GM23338 (cell line): ENCODE measurements around the gene PDCD2L. TPM values are rescaled to one million over a fixed set of nuclear protein-coding genes. Genes with fewer than 3 reads are reported as not detected.

ENCODE experiments used
- ATAC-seq: fragments of 200-7000 bp; cut with Tn5 transposase; 3 replicates; pipeline ENCODE4 v1.9.1; 2020
- DNase-seq: peaks from one replicate; pipeline ENCODE4 v3.0.0-alpha.2; 2015; ENCODE audit warnings: low spot score
- H2AFZ ChIP-seq: fragments of 200-600 bp; sonication (generic); 2 replicates; pipeline ENCODE4 v1.8.0; 2016; ENCODE audit warnings: antibody characterized with exemption, mild to moderate bottlenecking, moderate library complexity
- H3F3A ChIP-seq: fragments of 200-600 bp; sonication (generic); replicated peaks from 2 replicates; pipeline ENCODE4 v1.8.0; 2017; ENCODE audit warnings: antibody characterized with exemption, mixed run types, low read depth
- H3K27ac ChIP-seq: fragments of 200-600 bp; sonication (generic); 2 replicates; pipeline ENCODE4 v1.6.1; 2016; ENCODE audit warnings: low read depth
- H3K27me3 ChIP-seq: fragments of 200-600 bp; sonication (generic); 2 replicates; pipeline ENCODE4 v1.8.0; 2016; ENCODE audit warnings: mild to moderate bottlenecking, mixed run types, moderate library complexity; ENCODE audit not compliant: insufficient read depth
- H3K36me3 ChIP-seq: fragments of 200-600 bp; sonication (generic); 2 replicates; pipeline ENCODE4 v1.8.0; 2016; ENCODE audit warnings: mild to moderate bottlenecking; ENCODE audit not compliant: insufficient read depth
- H3K4me1 ChIP-seq: fragments of 200-600 bp; sonication (generic); 2 replicates; pipeline ENCODE4 v1.8.0; 2016; ENCODE audit warnings: mild to moderate bottlenecking, moderate library complexity; ENCODE audit not compliant: insufficient read depth
- H3K4me2 ChIP-seq: fragments of 200-600 bp; sonication (generic); 2 replicates; pipeline ENCODE4 v1.7.1; 2017; ENCODE audit warnings: mixed run types
- H3K4me3 ChIP-seq: fragments of 200-600 bp; sonication (generic); 2 replicates; pipeline ENCODE4 v1.6.1; 2016; ENCODE audit warnings: mixed run types
- H3K79me2 ChIP-seq: fragments of 200-600 bp; sonication (generic); replicated peaks from 2 replicates; pipeline ENCODE4 v1.8.0; 2017; ENCODE audit warnings: mild to moderate bottlenecking; ENCODE audit not compliant: insufficient read depth
- H3K9me2 ChIP-seq: fragments of 200-600 bp; sonication (generic); 2 replicates; pipeline ENCODE4 v1.8.0; 2017; ENCODE audit not compliant: insufficient read depth
- H4K20me1 ChIP-seq: fragments of 200-600 bp; sonication (generic); replicated peaks from 2 replicates; pipeline ENCODE4 v1.8.0; 2017; ENCODE audit warnings: mild to moderate bottlenecking; ENCODE audit not compliant: insufficient read depth
- H3K27ac Mint-ChIP-seq: 2 replicates; pipeline ENCODE4 v1.8.0; 2020; ENCODE audit warnings: inconsistent platforms, mild to moderate bottlenecking, moderate library complexity, mixed read lengths
- H3K27me3 Mint-ChIP-seq: 3 replicates; pipeline ENCODE4 v1.8.0; 2022; ENCODE audit warnings: low read depth, mild to moderate bottlenecking, moderate library complexity, mixed read lengths, inconsistent platforms; ENCODE audit not compliant: insufficient read depth, poor library complexity
- H3K36me3 Mint-ChIP-seq: 3 replicates; pipeline ENCODE4 v1.8.0; 2021; ENCODE audit warnings: low read depth, mild to moderate bottlenecking, inconsistent platforms, moderate library complexity, mixed read lengths
- H3K4me1 Mint-ChIP-seq: 3 replicates; pipeline ENCODE4 v1.8.0; 2020; ENCODE audit warnings: mild to moderate bottlenecking, inconsistent platforms, mixed read lengths
- H3K4me3 Mint-ChIP-seq: 3 replicates; pipeline ENCODE4 v1.8.0; 2021; ENCODE audit warnings: moderate library complexity, mild to moderate bottlenecking, inconsistent platforms, mixed read lengths
- H3K9me3 Mint-ChIP-seq: 3 replicates; pipeline ENCODE4 v1.8.0; 2020; ENCODE audit warnings: moderate library complexity, mild to moderate bottlenecking, inconsistent platforms, mixed read lengths
- CTCF ChIP-seq, 2 experiments: fragments of 200-600 bp in 1 of 2; sonication (generic) in 1 of 2; conservative IDR thresholded peaks; 2 replicates each; pipeline versions ENCODE4 v1.5.1 to v1.6.1; 2016 to 2017; ENCODE audit warnings: antibody characterized with exemption in 2 of 2, low read depth in 2 of 2, mild to moderate bottlenecking in 2 of 2, moderate library complexity in 1 of 2
- ETS1 ChIP-seq: IDR thresholded peaks from 2 replicates; pipeline ENCODE4 v1.6.1; 2016; ENCODE audit warnings: antibody characterized with exemption
- EZH2 ChIP-seq: fragments of 200-600 bp; sonication (generic); IDR thresholded peaks from one replicate; pipeline ENCODE4 v1.8.0; 2017; ENCODE audit warnings: antibody characterized with exemption, mild to moderate bottlenecking, low read depth; ENCODE audit not compliant: unreplicated experiment
- EZH2phosphoT487 ChIP-seq: fragments of 200-600 bp; sonication (generic); IDR thresholded peaks from one replicate; pipeline ENCODE4 v1.8.1; 2018; ENCODE audit warnings: antibody characterized with exemption; ENCODE audit not compliant: unreplicated experiment
- JUNB ChIP-seq: IDR thresholded peaks from one replicate; pipeline ENCODE4 v1.6.1; 2016; ENCODE audit warnings: antibody characterized with exemption; ENCODE audit not compliant: unreplicated experiment
- NANOG ChIP-seq: IDR thresholded peaks from 2 replicates; pipeline ENCODE4 v1.6.1; 2016; ENCODE audit warnings: antibody characterized with exemption, borderline replicate concordance
- POLR2AphosphoS5 ChIP-seq: IDR thresholded peaks from 2 replicates; pipeline ENCODE4 v1.6.1; 2016; ENCODE audit warnings: antibody characterized with exemption, low read depth
- STAT1 ChIP-seq: IDR thresholded peaks from one replicate; pipeline ENCODE4 v1.6.1; 2016; ENCODE audit warnings: antibody characterized with exemption; ENCODE audit not compliant: unreplicated experiment
- ZNF114 ChIP-seq: fragments of 250-450 bp; sonication (Bioruptor Pico); IDR thresholded peaks from 2 replicates; pipeline ENCODE4 v1.5.0; 2020; ENCODE audit warnings: mild to moderate bottlenecking, moderate library complexity
- ZNF331 ChIP-seq: fragments of 250-450 bp; sonication (Bioruptor Pico); IDR thresholded peaks from 2 replicates; pipeline ENCODE4 v1.5.0; 2020; ENCODE audit warnings: low read depth, mild to moderate bottlenecking, moderate library complexity
- ZNF462 ChIP-seq: fragments of 250-450 bp; sonication (Bioruptor Pico); IDR thresholded peaks from 2 replicates; pipeline ENCODE4 v1.5.0; 2020; ENCODE audit warnings: mild to moderate bottlenecking, moderate library complexity
- polyA plus RNA-seq: library from polyadenylated mRNA; unstranded; fragments of >200 nt; fragmentation: Nextera tagmentation; extraction: Ambion mirVana; gene quantifications from 2 replicates; pipeline ENCODE4 v1.2.1, GENCODE V29; 2016
- total RNA-seq: library from RNA; depleted of rRNA; stranded (reverse); fragments of >200 nt; shearing (Covaris generic); gene quantifications from 2 replicates; pipeline ENCODE4 v1.2.3, GENCODE V29; 2014

The PDCD2L gene
- total and polyA plus RNA-seq, 2 experiments from 2014 or later = 61.3 to 67.2 TPM

GRCh38 chr19:34405892-34406660, 1.9 kb downstream of the PDCD2L start:
- Histone ChIP-seq H3K4me2 (peak overlapping the region; percentile 85; the same call in 1 of the 2 replicates), H3K27ac (no peak overlapping the region), H3K4me1 (peaks cover 7% of the 10 kb centered on the region; the same call in 1 of the 2 replicates), H3K79me2 (peaks cover 47% of the 10 kb centered on the region), H3K9me2 (no peaks in the 10 kb centered on the region), H3K27me3 (no peaks in the 10 kb centered on the region), H3F3A (peaks cover 9% of the 10 kb centered on the region), H2AFZ (no peak overlapping the region), H3K4me3 (peak overlapping the region; percentile 95; the same call in 1 of the 2 replicates), H4K20me1 (peaks cover 15% of the 10 kb centered on the region), H3K36me3 (peaks cover 23% of the 10 kb centered on the region)
- no peak for DNase-seq
- Mint-ChIP-seq H3K9me3 (no peaks in the 10 kb centered on the region), H3K27ac (no peak overlapping the region), H3K4me3 (0 out of 3 replicates have a peak overlapping the region, but pooled peaks have one; percentile 12), H3K36me3 (peaks cover 42% of the 10 kb centered on the region), H3K27me3 (peaks cover 16% of the 10 kb centered on the region), H3K4me1 (peaks cover 3% of the 10 kb centered on the region; the same call in 1 of the 3 replicates)
- TF ChIP-seq POLR2AphosphoS5 (no peak), EZH2phosphoT487 (no peak)
- no peak for ATAC-seq

GRCh38 chr19:34408411-34408810, 4.2 kb downstream of the PDCD2L start:
- no peaks in the 10 kb centered on the region; the same call in 1 of the 2 replicates for H3F3A ChIP-seq
- peaks cover 47% of the 10 kb centered on the region for H3K79me2 ChIP-seq
- peaks cover 7% of the 10 kb centered on the region; the same call in 1 of the 2 replicates for H3K4me1 ChIP-seq
- H3K4me3 ChIP-seq = no peak overlapping the region
- no peaks in the 10 kb centered on the region for H3K9me2 ChIP-seq
- Mint-ChIP-seq H3K27ac (no peak overlapping the region), H3K9me3 (no peaks in the 10 kb centered on the region), H3K4me3 (no peak overlapping the region), H3K4me1 (peaks cover 3% of the 10 kb centered on the region; the same call in 1 of the 3 replicates), H3K36me3 (peaks cover 52% of the 10 kb centered on the region), H3K27me3 (peaks cover 8% of the 10 kb centered on the region)
- no peak for DNase-seq
- H3K36me3 ChIP-seq = peaks cover 26% of the 10 kb centered on the region
- H2AFZ ChIP-seq = no peak overlapping the region
- peaks cover 15% of the 10 kb centered on the region for H4K20me1 ChIP-seq
- no peak overlapping the region for H3K4me2 ChIP-seq
- no peak overlapping the region for H3K27ac ChIP-seq
- H3K27me3 ChIP-seq = no peaks in the 10 kb centered on the region
- ATAC-seq = no peak
- TF ChIP-seq STAT1 (no peak), CTCF (conservative IDR thresholded peaks at IDR 0.05; ENCODE audit: low read depth in 2 of 2) (no peak), JUNB (no peak), EZH2 (no peak), ETS1 (no peak), ZNF331 (no peak), POLR2AphosphoS5 (no peak), ZNF114 (CRISPR knock-in tag) (no peak), ZNF462 (CRISPR knock-in tag) (no peak), NANOG (no peak)
